Ovary (tissue), 3 donors: ENCODE results near the gene SEH1L.

Experiments
- CTCF ChIP-seq, 3 donors: fragments of 450-650 bp in 2 of 3; fragments of 200-600 bp in 1 of 3; IDR thresholded peaks; one replicate each; pipeline versions ENCODE4 v1.5.1 to v1.8.0; 2016 to 2022; ENCODE audit warnings: antibody characterized with exemption in 3 of 3, mild to moderate bottlenecking in 1 of 3
- EP300 ChIP-seq: sonication (generic); formaldehyde crosslinking; IDR thresholded peaks from one replicate; pipeline ENCODE4 v1.6.1; 2017; ENCODE audit warnings: antibody characterized with exemption
- POLR2A ChIP-seq: fragments of 450-650 bp; IDR thresholded peaks from one replicate; pipeline ENCODE4 v1.6.1; 2017; ENCODE audit warnings: antibody characterized with exemption, mild to moderate bottlenecking, moderate library complexity
- donor health status: DM: no; HTN: no; CAD: no.

GRCh38 chr18:12944709-12945108, 3.1 kb upstream of the SEH1L start:
- no peak for TF ChIP-seq CTCF (IDR thresholded peaks at IDR 0.05)
- TF ChIP-seq POLR2A: no peak
- TF ChIP-seq EP300: no peak
